Testis (tissue), 3 donors: ENCODE results near the gene RPS6KL1. TPM values are rescaled to one million over a fixed set of nuclear protein-coding genes. Genes with fewer than 3 reads are reported as not detected.
"Not testable (repeated sequence)": the region's sequence is repeated elsewhere in the genome, so short reads cannot be mapped to it uniquely, and the experiment has no call there.

Experiments
- DNase-seq: peaks from one replicate; pipeline ENCODE4 v3.0.0-alpha.2; 2019
- H3K27ac ChIP-seq, 2 donors: fragments of 200-600 bp; sonication (generic); one replicate each; pipeline ENCODE4 v1.5.1; 2019
- H3K27me3 ChIP-seq: fragments of 200-600 bp; sonication (generic); one replicate; pipeline ENCODE4 v1.5.1; 2019
- H3K36me3 ChIP-seq: fragments of 200-600 bp; sonication (generic); one replicate; pipeline ENCODE4 v1.5.1; 2017; ENCODE audit warnings: low read depth; ENCODE audit errors: missing control alignments
- H3K4me1 ChIP-seq: fragments of 200-600 bp; sonication (generic); one replicate; pipeline ENCODE4 v1.5.1; 2019
- H3K4me3 ChIP-seq, 2 donors: fragments of 200-600 bp; sonication (generic); one replicate each; pipeline ENCODE4 v1.5.1; 2017 to 2019
- H3K9me3 ChIP-seq: fragments of 200-600 bp; sonication (generic); one replicate; pipeline ENCODE4 v1.5.1; 2017
- POLR2A ChIP-seq: fragments of 450-650 bp; IDR thresholded peaks from one replicate; pipeline ENCODE4 v1.6.1; 2017; ENCODE audit warnings: antibody characterized with exemption, mild to moderate bottlenecking, moderate library complexity
- WGBS, 2 donors: methylation state at CpG; one replicate each; pipeline ENCODE4 v1.1.5; 2018; 5-methylcytosine and 5-hydroxymethylcytosine counted together
- intact Hi-C: fragments of 100-400 bp; cut with DNase I; formaldehyde crosslinking; loops from one replicate; pipeline ENCODE4 v1.15.1; 2023; ENCODE audit warnings: low total_unique reads
- polyA plus RNA-seq: library from polyadenylated mRNA; stranded (reverse); fragments of 350-450 nt; fragmentation: Illumina TruSeq; extraction: RNeasy Lipid Tissue Mini Kit (QIAGEN cat#74804); gene quantifications from one replicate; pipeline ENCODE4 v1.2.3, GENCODE V29; 2014; ENCODE audit warnings: low read depth, low replicate concordance; ENCODE audit not compliant: insufficient read depth
- total RNA-seq, 2 donors: library from RNA; depleted of rRNA; stranded (reverse); fragments of >200 nt; gene quantifications; one replicate each; pipeline ENCODE4 v1.2.3, GENCODE V29; 2016
- TF ChIP-seq, protein P1 (sequence below), 3 experiments: fragments of 450-650 bp in 2 of 3; fragments of 200-600 bp in 1 of 3; sonication (generic) in 1 of 3; IDR thresholded peaks; one replicate each; pipeline ENCODE4 v1.5.1; 2016 to 2019; ENCODE audit warnings: antibody characterized with exemption in 3 of 3, mild to moderate bottlenecking in 2 of 3, moderate library complexity in 1 of 3

RPS6KL1 gene
- total and polyA plus RNA-seq, 3 donors from 2014 or later: 22.5 to 41.8 (median 22.9) TPM

GRCh38 chr14:74934476-74935359, 11.7 kb upstream of the RPS6KL1 start:
- Histone ChIP-seq H3K27me3 (no peaks in the 10 kb centered on the region), H3K4me3 (no peak overlapping the region), H3K27ac (peak overlapping the region; percentile 48 to 52), H3K4me1 (peaks cover 33% of the 10 kb centered on the region), H3K9me3 (no peaks in the 10 kb centered on the region), H3K36me3 (no peaks in the 10 kb centered on the region)
- TF ChIP-seq, protein P1, sequence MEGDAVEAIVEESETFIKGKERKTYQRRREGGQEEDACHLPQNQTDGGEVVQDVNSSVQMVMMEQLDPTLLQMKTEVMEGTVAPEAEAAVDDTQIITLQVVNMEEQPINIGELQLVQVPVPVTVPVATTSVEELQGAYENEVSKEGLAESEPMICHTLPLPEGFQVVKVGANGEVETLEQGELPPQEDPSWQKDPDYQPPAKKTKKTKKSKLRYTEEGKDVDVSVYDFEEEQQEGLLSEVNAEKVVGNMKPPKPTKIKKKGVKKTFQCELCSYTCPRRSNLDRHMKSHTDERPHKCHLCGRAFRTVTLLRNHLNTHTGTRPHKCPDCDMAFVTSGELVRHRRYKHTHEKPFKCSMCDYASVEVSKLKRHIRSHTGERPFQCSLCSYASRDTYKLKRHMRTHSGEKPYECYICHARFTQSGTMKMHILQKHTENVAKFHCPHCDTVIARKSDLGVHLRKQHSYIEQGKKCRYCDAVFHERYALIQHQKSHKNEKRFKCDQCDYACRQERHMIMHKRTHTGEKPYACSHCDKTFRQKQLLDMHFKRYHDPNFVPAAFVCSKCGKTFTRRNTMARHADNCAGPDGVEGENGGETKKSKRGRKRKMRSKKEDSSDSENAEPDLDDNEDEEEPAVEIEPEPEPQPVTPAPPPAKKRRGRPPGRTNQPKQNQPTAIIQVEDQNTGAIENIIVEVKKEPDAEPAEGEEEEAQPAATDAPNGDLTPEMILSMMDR (IDR thresholded peaks at IDR 0.05): no peak
- no peak for TF ChIP-seq POLR2A
- intact Hi-C loops: no loop called here
- peak; percentile 72 for DNase-seq
- WGBS, 2 donors: 54 to 56% methylated on average over 20 to 26 of the region's 26 CpGs

DNA sequence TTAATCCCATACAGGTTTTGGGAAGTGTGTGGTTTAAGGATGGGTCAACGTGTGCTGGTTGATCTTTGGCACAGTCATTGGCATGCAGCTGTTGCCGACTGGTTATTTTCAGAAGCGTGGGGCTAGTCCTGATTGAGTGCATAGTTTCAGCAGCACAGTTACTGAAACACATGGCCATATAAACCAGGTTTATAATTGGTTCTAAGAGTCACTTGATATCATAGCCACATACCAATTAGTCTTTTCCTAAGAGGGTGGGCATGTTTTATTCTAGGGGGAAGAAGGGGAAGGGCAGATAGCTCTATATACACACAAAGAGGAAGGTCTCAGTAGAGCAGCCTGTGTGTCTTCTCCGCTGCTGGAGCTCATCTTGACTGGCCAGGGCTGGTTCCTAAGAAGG, 11.0 kb upstream of the RPS6KL1 start:
- Histone ChIP-seq H3K27me3 (no peaks in the 10 kb centered on the region), H3K9me3 (no peaks in the 10 kb centered on the region), H3K4me1 (peaks cover 27% of the 10 kb centered on the region), H3K4me3 (no peak overlapping the region), H3K36me3 (no peaks in the 10 kb centered on the region), H3K27ac (no peak overlapping the region)
- intact Hi-C loops: no loop called here
- no peak for TF ChIP-seq POLR2A
- TF ChIP-seq, protein P1 (IDR thresholded peaks at IDR 0.05): no peak
- DNase-seq: no peak
- WGBS, 2 donors: 54 to 65% methylated on average over 4 of the region's 4 CpGs

- H3K4me1 ChIP-seq: peaks cover 27% of the 10 kb centered on the region
- DNase-seq, H3K27me3 ChIP-seq, H3K27ac ChIP-seq, H3K9me3 ChIP-seq, intact Hi-C loops, H3K36me3 ChIP-seq, H3K4me3 ChIP-seq: not testable (repeated sequence)
- WGBS, 2 donors: 75% methylated on average over 4 of the region's 4 CpGs
These were observed 9.9 kb upstream of the RPS6KL1 start for GRCh38 chr14:74932936-74933335.

DNA sequence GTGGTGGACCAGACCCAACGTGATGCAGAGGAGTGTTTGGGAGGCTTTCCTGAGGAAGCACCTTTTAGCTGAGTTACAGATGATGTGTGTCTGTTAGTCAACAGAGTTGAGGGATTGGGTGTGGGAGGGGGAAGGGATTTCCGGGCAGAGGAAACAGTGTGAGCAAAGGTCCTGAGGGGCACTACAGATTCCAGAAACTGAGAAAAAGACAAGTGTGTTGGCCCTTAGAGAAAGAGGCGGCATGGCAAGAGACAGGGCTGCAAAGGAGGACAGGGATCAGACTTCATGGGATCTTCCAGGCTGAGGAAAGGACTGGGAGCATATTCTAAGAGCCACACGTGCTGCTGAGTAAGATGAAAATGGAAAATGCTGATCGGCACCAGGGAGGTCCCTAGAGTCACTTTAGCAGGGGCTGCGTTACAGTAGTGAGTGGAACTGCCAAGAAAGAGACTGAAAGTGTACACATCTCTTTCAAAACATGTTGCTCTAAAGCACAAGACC, 9.4 kb upstream of the RPS6KL1 start:
- intact Hi-C loops: no loop called here
- H3K27ac ChIP-seq: no peak overlapping the region
- peak; percentile 48 for DNase-seq

GRCh38 chr14:74931744-74932143, 8.7 kb upstream of the RPS6KL1 start:
- DNase-seq, H3K27ac ChIP-seq: not testable (repeated sequence)

More for the DNA sequence above, 9.4 kb upstream of the RPS6KL1 start:
- Histone ChIP-seq H3K4me1 (peaks cover 27% of the 10 kb centered on the region), H3K36me3 (no peaks in the 10 kb centered on the region), H3K9me3 (no peaks in the 10 kb centered on the region), H3K4me3 (no peak overlapping the region), H3K27me3 (no peaks in the 10 kb centered on the region)
- 41 to 56% methylated on average over 6 of the region's 6 CpGs for WGBS, 2 donors
- TF ChIP-seq, protein P1 (IDR thresholded peaks at IDR 0.05): no peak

More at GRCh38 chr14:74931744-74932143, 8.7 kb upstream of the RPS6KL1 start:
- H3K9me3 ChIP-seq, intact Hi-C loops, H3K36me3 ChIP-seq, H3K4me3 ChIP-seq, H3K27me3 ChIP-seq: not testable (repeated sequence)
- H3K4me1 ChIP-seq: peaks cover 27% of the 10 kb centered on the region
- WGBS, 2 donors: 84 to 86% methylated on average over 9 of the region's 9 CpGs
